Heart right ventricle (tissue), 16 donors: ENCODE measurements around the gene TMCO6. TPM values are rescaled to one million over a fixed set of nuclear protein-coding genes. Genes with fewer than 3 reads are reported as not detected.
"Not testable (repeated sequence)": the region's sequence is repeated elsewhere in the genome, so short reads cannot be mapped to it uniquely, and the experiment has no call there.

ENCODE experiments used
- ATAC-seq, 8 donors: fragments of 200-7000 bp; cut with Tn5 transposase; one replicate each; pipeline ENCODE4 v1.9.1; 2020; ENCODE audit warnings: mild to moderate bottlenecking in 8 of 8, moderate library complexity in 8 of 8, moderate number of reproducible peaks in 1 of 8
- DNase-seq, 2 donors: peaks; one replicate each; pipeline ENCODE4 v3.0.0-alpha.2; 2020
- H3K27ac ChIP-seq, 10 donors: fragments of 200-600 bp; sonication (generic) in 2 of 10; one replicate each; pipeline versions ENCODE4 v1.5.0 to v1.8.0; 2020 to 2022; ENCODE audit warnings: mild to moderate bottlenecking in 3 of 10
- H3K27me3 ChIP-seq, 7 donors: fragments of 200-600 bp; one replicate each; pipeline ENCODE4 v1.8.0; 2021 to 2022; ENCODE audit warnings: mild to moderate bottlenecking in 2 of 7
- H3K36me3 ChIP-seq, 9 donors: fragments of 200-600 bp; sonication (generic) in 1 of 9; one replicate each; pipeline versions ENCODE4 v1.5.0 to v1.8.0; 2020 to 2022; ENCODE audit warnings: mild to moderate bottlenecking in 2 of 9
- H3K4me1 ChIP-seq, 9 donors: fragments of 200-600 bp; sonication (generic) in 1 of 9; one replicate each; pipeline versions ENCODE4 v1.5.0 to v1.8.0; 2020 to 2022; ENCODE audit warnings: mild to moderate bottlenecking in 4 of 9
- H3K4me3 ChIP-seq, 10 donors: fragments of 200-600 bp; sonication (generic) in 2 of 10; one replicate each; pipeline versions ENCODE4 v1.5.0 to v1.8.0; 2020 to 2022; ENCODE audit warnings: mild to moderate bottlenecking in 7 of 10, moderate library complexity in 2 of 10
- H3K9me3 ChIP-seq, 11 donors: fragments of 200-600 bp in 10 of 11; sonication (generic) in 2 of 11; one replicate each; pipeline versions ENCODE4 v1.5.0 to v1.8.0; 2013 to 2022; ENCODE audit warnings: mild to moderate bottlenecking in 2 of 11, control low read depth in 1 of 11, moderate library complexity in 1 of 11
- WGBS, 2 donors: extraction: QIAGEN DNeasy Blood & Tissue Kit; methylation state at CpG; one replicate each; pipeline ENCODE4 v1.1.7; 2013; ENCODE audit warnings: inconsistent platforms in 1 of 2; 5-methylcytosine and 5-hydroxymethylcytosine counted together
- intact Hi-C, 10 donors: fragments of 100-400 bp; cut with DNase I; formaldehyde crosslinking; loops; one replicate each; pipeline versions ENCODE4 v1.11.1 to v1.14.2; 2022
- polyA plus RNA-seq, 2 donors: library from polyadenylated mRNA; stranded (reverse); fragments of 200-250 nt; gene quantifications; one replicate each; pipeline ENCODE4 v1.2.3, GENCODE V29; 2013
- total RNA-seq, 10 donors: library from RNA; stranded (reverse); fragmentation: NEBNext Ultra II Directional in 3 of 10; extraction: Animal tissue kit (Norgen Biotek cat#: 25700) in 3 of 10; gene quantifications; one replicate each; pipeline versions ENCODE4 v1.2.1 to v1.2.4, GENCODE V29; 2021 to 2023
- TF ChIP-seq, protein P1 (sequence below), 9 donors: fragments of 200-600 bp; sonication (generic) in 2 of 9; IDR thresholded peaks; one replicate each; pipeline versions ENCODE4 v1.5.0 to v1.8.0; 2021 to 2022; ENCODE audit warnings: antibody characterized with exemption in 9 of 9, mild to moderate bottlenecking in 5 of 9, moderate library complexity in 1 of 9
- donor health status: Arrhythmogenic right ventricular cardiomyopathy.
- donor health status: ischemic (EF 13 %, LVEDD 7.1; RV severe dilation, severe dysfunction).
- donor health status: healthy with polysubstance abuse.
- donor health status: DM: no; HTN: yes; CAD: no.
- donor health status: DM: no; HTN: no; CAD: no.
- donor health status: ischemic (EF 25% LVEDD 6.9; RV normal size, moderate dysfunction).
- donor health status: ischemic (EF 25% LVEDD 5.7; RV mildly dilated, moderate dysfunction).
- donor health status: healthy.
- donor health status: DM: yes; HTN: yes; CAD: no.
- donor health status: Ischemic cardiomyopathy.
- donor health status: ischemic (EF 35%, LVEDD 5.7; RV mildly dilated, moderate dysfunction).
- donor health status: nonischemic (EF 11% LVEDD 7.7; RV severe dilation, severe dysfunction).
- donor health status: DM: yes; HTN: yes; CAD: no.
- donor health status: PGD.
- donor health status: ischemic (EF 29% LVEDD 5.4; RV normal size, mild dysfunction).
- donor health status: nonischemic (EF 23%, LVEDD 6.1; RV moderate dilation, normal function).

The TMCO6 gene
- total and polyA plus RNA-seq, 12 donors, result 1.6 to 7.9 (median 3.4) TPM

DNA sequence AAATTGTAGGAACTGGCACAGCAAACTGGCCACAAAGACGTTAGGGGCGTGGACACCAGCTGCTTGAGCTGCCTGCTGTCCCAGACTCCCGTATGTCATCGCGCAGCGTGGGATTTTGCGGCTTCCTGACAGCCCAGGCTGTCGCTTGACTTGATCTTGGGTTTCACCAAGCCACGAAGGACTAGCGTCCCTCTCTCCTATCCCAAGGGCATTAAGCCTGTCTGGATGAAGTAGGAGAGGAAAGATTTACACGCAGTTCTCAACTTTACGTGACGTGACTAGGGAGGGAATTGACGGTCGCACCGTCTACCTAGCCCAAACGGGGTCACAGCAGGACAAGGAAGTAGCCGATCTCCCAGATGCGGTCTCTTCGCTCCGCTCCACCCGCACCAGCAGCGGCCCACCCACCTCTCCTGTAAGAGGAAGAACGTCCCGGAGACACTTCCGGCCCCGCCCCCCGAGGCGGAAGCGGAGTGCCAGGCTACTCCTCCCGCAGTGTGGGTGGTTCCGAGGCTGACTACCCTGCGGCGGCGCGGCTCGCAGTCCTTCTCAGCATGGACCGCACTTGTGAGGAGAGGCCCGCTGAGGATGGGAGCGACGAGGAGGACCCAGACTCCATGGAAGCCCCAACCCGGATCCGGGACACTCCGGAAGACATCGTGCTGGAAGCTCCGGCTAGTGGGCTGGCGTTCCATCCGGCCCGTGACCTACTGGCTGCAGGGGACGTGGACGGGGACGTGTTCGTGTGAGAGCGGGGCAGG is 25.3 kb downstream of the TMCO6 start, which contains the start of gene WDR55:
Gene WDR55 (plus strand): TSS at position 546 of the 761 bp plus-strand sequence. CDS start 9 bp downstream, at position 555.
- no peaks in the 10 kb centered on the region for H3K9me3 ChIP-seq
- H3K27me3 ChIP-seq, result no peaks in the 10 kb centered on the region
- H3K27ac ChIP-seq, result peak within 1 kb of the TSS; percentile 85 to 94 (median 92)
- TF ChIP-seq, protein P1, sequence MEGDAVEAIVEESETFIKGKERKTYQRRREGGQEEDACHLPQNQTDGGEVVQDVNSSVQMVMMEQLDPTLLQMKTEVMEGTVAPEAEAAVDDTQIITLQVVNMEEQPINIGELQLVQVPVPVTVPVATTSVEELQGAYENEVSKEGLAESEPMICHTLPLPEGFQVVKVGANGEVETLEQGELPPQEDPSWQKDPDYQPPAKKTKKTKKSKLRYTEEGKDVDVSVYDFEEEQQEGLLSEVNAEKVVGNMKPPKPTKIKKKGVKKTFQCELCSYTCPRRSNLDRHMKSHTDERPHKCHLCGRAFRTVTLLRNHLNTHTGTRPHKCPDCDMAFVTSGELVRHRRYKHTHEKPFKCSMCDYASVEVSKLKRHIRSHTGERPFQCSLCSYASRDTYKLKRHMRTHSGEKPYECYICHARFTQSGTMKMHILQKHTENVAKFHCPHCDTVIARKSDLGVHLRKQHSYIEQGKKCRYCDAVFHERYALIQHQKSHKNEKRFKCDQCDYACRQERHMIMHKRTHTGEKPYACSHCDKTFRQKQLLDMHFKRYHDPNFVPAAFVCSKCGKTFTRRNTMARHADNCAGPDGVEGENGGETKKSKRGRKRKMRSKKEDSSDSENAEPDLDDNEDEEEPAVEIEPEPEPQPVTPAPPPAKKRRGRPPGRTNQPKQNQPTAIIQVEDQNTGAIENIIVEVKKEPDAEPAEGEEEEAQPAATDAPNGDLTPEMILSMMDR (IDR thresholded peaks at IDR 0.05), result no peak
- intact Hi-C loops, result loop anchor here in 3 of 10 donors (2.0 to 10.0 kb wide), 2 partner anchors 26 to 260 kb away; partner anchors contain the start of genes ANKHD1 (in 2 of the 3), HARS1 (in 1 of the 3) and HARS2 (in 1 of the 3)
- 0 to 1% methylated on average over 54 of the region's 54 CpGs for WGBS, 2 donors
- H3K36me3 ChIP-seq, result peaks cover 0 to 67% (median 48%) of the 10 kb centered on the region in 9 donors
- DNase-seq (peak; percentile 97), ATAC-seq (peak; percentile 97 to 99 (median 99))
- H3K4me1 ChIP-seq, result peaks cover 6 to 39% (median 26%) of the 10 kb centered on the region in 9 donors
- peak within 1 kb of the TSS; percentile 64 to 94 (median 80) for H3K4me3 ChIP-seq

DNA sequence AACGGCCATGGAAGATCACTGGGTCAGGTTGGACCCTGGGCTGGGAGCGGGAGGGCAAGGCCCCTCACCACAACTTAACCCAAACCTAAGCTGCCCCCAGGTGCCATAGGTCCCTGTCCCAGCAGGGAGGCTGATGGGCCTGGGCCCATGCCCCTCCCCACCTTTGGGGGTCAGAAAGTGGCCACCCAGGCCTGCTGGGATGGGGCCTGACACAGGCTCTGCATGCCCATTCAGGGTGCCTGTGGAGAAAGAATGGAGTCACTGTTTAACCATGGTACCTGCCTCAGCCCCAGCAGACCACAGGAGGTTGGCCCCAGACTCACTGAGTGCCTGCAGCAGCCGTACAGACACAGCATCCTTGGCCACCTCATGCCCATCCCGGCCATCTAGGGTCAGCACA is 31.8 kb downstream of the TMCO6 start:
- ATAC-seq, result peak in 2 of 8 donors; percentile 15 to 29

GRCh38 chr5:140671472-140672125 is 32.3 kb downstream of the TMCO6 start:
- peaks cover 0 to 96% (median 70%) of the 10 kb centered on the region in 9 donors for H3K36me3 ChIP-seq
- intact Hi-C loops, result no loop called here
- 96% methylated on average over 6 of the region's 7 CpGs for WGBS, 2 donors
- TF ChIP-seq, protein P1 (IDR thresholded peaks at IDR 0.05), result no peak
- H3K4me1 ChIP-seq, result peaks cover 0 to 12% (median 7%) of the 10 kb centered on the region in 9 donors
- H3K9me3 ChIP-seq, result no peaks in the 10 kb centered on the region
- H3K27ac ChIP-seq, result no peak overlapping the region
- H3K4me3 ChIP-seq, result no peak overlapping the region
- DNase-seq (no peak), ATAC-seq (no peak)
- H3K27me3 ChIP-seq, result no peaks in the 10 kb centered on the region

More for the DNA sequence above, 31.8 kb downstream of the TMCO6 start:
- Histone ChIP-seq H3K36me3 (peaks cover 0 to 91% (median 65%) of the 10 kb centered on the region in 9 donors), H3K4me1 (peaks cover 3 to 18% (median 12%) of the 10 kb centered on the region in 9 donors)
- H3K4me3 ChIP-seq, H3K27me3 ChIP-seq, intact Hi-C loops, H3K9me3 ChIP-seq, H3K27ac ChIP-seq, DNase-seq: not testable (repeated sequence)
- WGBS, 2 donors, result 93 to 97% methylated on average over 3 to 4 of the region's 4 CpGs

GRCh38 chr5:140672455-140673186 is 33.4 kb downstream of the TMCO6 start:
- DNase-seq, result peak; percentile 28 to 41
- intact Hi-C loops, result no loop called here
- 51 to 62% methylated on average over 68 to 70 of the region's 70 CpGs for WGBS, 2 donors

More at GRCh38 chr5:140672455-140673186, 33.4 kb downstream of the TMCO6 start:
- TF ChIP-seq, protein P1 (IDR thresholded peaks at IDR 0.05), result no peak
- Histone ChIP-seq H3K36me3 (peaks cover 0 to 98% (median 79%) of the 10 kb centered on the region in 9 donors), H3K27ac (no peak overlapping the region), H3K9me3 (no peaks in the 10 kb centered on the region), H3K27me3 (no peaks in the 10 kb centered on the region), H3K4me3 (peak overlapping the region in 3 of 10 donors; percentile 15 to 24 (median 20)), H3K4me1 (peaks cover 0 to 2% (median 0%) of the 10 kb centered on the region in 9 donors)
- ATAC-seq, result peak in 6 of 8 donors; percentile 12 to 63 (median 44)
